H1 (cell line): ENCODE data around the gene SLC7A8.

Experiments used
- CHD2 ChIP-seq: IDR thresholded peaks from 2 replicates; pipeline ENCODE4 v1.6.1; 2012; ENCODE audit warnings: low read length, improper control_type of control experiment
- CREB1 ChIP-seq: IDR thresholded peaks from 2 replicates; pipeline ENCODE4 v1.6.1; 2012; ENCODE audit warnings: inconsistent platforms
- CTCF ChIP-seq, 3 experiments: IDR thresholded peaks; 1 replicate in 2 of 3; 2 replicates in 1 of 3; pipeline versions ENCODE4 v1.5.1 to v1.6.1; 2011; ENCODE audit warnings: low read length in 3 of 3, mild to moderate bottlenecking in 3 of 3, inconsistent platforms in 2 of 3, low read depth in 1 of 3, moderate library complexity in 1 of 3; ENCODE audit not compliant: insufficient read depth in 1 of 3; ENCODE audit errors: control extremely low read depth in 1 of 3
- EZH2 ChIP-seq: fragments of 200-600 bp; sonication (generic); IDR thresholded peaks from 2 replicates; pipeline ENCODE4 v1.7.1; 2012; ENCODE audit warnings: low read depth, mild to moderate bottlenecking, moderate library complexity, low read length, inconsistent platforms; ENCODE audit not compliant: severe bottlenecking
- POLR2AphosphoS5 ChIP-seq: IDR thresholded peaks from 2 replicates; pipeline ENCODE4 v1.6.1; 2011; ENCODE audit warnings: low read depth, low read length

DNA sequence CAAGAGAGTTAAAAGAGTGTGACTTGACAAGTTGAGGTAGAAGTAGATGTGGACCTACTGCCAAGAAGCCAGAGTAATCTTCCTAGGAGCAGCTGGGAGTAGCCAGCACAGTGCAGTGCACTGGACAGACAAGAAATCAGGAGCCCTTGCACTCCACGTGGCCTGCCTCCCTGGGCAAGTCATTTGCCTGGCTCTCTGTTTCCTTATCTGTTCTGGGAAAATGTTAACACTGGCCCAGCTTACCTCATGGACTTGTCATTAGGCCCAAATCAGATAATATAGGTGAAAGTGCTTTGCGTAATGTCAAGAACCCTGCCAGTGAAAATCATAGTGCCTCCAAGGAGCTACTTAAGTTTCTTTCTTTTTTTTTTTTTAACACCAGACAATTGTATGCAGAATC, 19.2 kb downstream of the SLC7A8 start:
- TF ChIP-seq CTCF (IDR thresholded peaks at IDR 0.05; ENCODE audit: control extremely low read depth in 1 of 3, insufficient read depth in 1 of 3, low read depth in 1 of 3, low read length in 3 of 3): no peak
- TF ChIP-seq CHD2: no peak
- TF ChIP-seq POLR2AphosphoS5: no peak
- TF ChIP-seq EZH2: no peak
- TF ChIP-seq CREB1: no peak
